OCI-LY7 (cell line): Measurements from ENCODE around the gene BCAN. TPM values are rescaled to one million over a fixed set of nuclear protein-coding genes. Genes with fewer than 3 reads are reported as not detected.

Source experiments
- BruUV-seq: library from RNA; stranded (reverse); fragments of 400-500 nt; replicated peaks from 2 replicates; lab custom pipeline; 2021; lab: Mats Ljungman, UMichigan
- CTCF ChIA-PET: fragments of 300-600 bp; sonication (Branson Sonifier 250); formaldehyde crosslinking; loops from one replicate; lab custom pipeline; 2022; ENCODE audit warnings: antibody characterized with exemption; ENCODE audit not compliant: unreplicated experiment; lab: Charles Lee
- POLR2A ChIA-PET: fragments of 300-600 bp; sonication (Branson Sonifier 250); formaldehyde crosslinking; loops from one replicate; lab custom pipeline; 2022; ENCODE audit warnings: antibody characterized with exemption; lab: Charles Lee
- DNase-seq: peaks from one replicate; pipeline ENCODE4 v3.0.0-alpha.2; 2015; ENCODE audit warnings: low spot score
- H2AFZ ChIP-seq: fragments of 200-600 bp; sonication (generic), shearing (Covaris generic); 2 replicates; pipeline ENCODE4 v1.6.1; 2014; ENCODE audit warnings: mild to moderate bottlenecking, antibody characterized with exemption, low read length, moderate library complexity
- H3K27ac ChIP-seq: fragments of 200-600 bp; sonication (generic); 2 replicates; pipeline ENCODE4 v1.5.1; 2014; ENCODE audit warnings: mixed run types, low read depth, mild to moderate bottlenecking, moderate library complexity, low read length, inconsistent platforms; ENCODE audit not compliant: poor library complexity, severe bottlenecking
- H3K36me3 ChIP-seq: fragments of 200-600 bp; sonication (generic); 2 replicates; pipeline ENCODE4 v1.6.1; 2014; ENCODE audit warnings: mild to moderate bottlenecking, antibody characterized with exemption, low read length, moderate library complexity, mixed read lengths; ENCODE audit not compliant: insufficient read depth
- H3K4me1 ChIP-seq: fragments of 200-600 bp; sonication (generic); 2 replicates; pipeline ENCODE4 v1.5.1; 2014; ENCODE audit warnings: mild to moderate bottlenecking, low read length; ENCODE audit not compliant: insufficient read depth, poor library complexity, severe bottlenecking
- H3K4me2 ChIP-seq: fragments of 200-600 bp; sonication (generic); 2 replicates; pipeline ENCODE4 v1.6.1; 2014; ENCODE audit warnings: mild to moderate bottlenecking, low read length
- H3K4me3 ChIP-seq: fragments of 200-600 bp; sonication (generic); 2 replicates; pipeline ENCODE4 v1.5.1; 2014; ENCODE audit warnings: mild to moderate bottlenecking, low read depth, low read length; ENCODE audit not compliant: poor library complexity, severe bottlenecking
- H3K79me2 ChIP-seq: fragments of 200-600 bp; sonication (generic); 2 replicates; pipeline ENCODE4 v1.6.1; 2016; ENCODE audit warnings: low read depth, mild to moderate bottlenecking, low read length, moderate library complexity, mixed read lengths; ENCODE audit not compliant: insufficient read depth
- H3K9me2 ChIP-seq: fragments of 200-600 bp; sonication (generic); 2 replicates; pipeline ENCODE4 v1.6.1; 2016; ENCODE audit warnings: mild to moderate bottlenecking, low read length, mixed read lengths; ENCODE audit not compliant: insufficient read depth
- H3K9me3 ChIP-seq: fragments of 200-600 bp; sonication (generic); 2 replicates; pipeline ENCODE4 v1.6.1; 2014; ENCODE audit warnings: mild to moderate bottlenecking, mixed run types, low read length, mixed read lengths
- H4K20me1 ChIP-seq: fragments of 200-600 bp; sonication (generic); 2 replicates; pipeline ENCODE4 v1.6.1; 2014; ENCODE audit warnings: mild to moderate bottlenecking, antibody characterized with exemption, low read length, moderate library complexity, mixed read lengths; ENCODE audit not compliant: insufficient read depth
- CTCF ChIP-seq: fragments of 200-600 bp; sonication (generic); conservative IDR thresholded peaks from 2 replicates; pipeline ENCODE4 v1.5.1; 2014; ENCODE audit warnings: mild to moderate bottlenecking, antibody characterized with exemption, low read length, moderate library complexity, mixed read lengths
- EZH2phosphoT487 ChIP-seq: fragments of 200-600 bp; sonication (generic); IDR thresholded peaks from 2 replicates; pipeline ENCODE4 v1.6.1; 2018; ENCODE audit warnings: low read depth, borderline replicate concordance, mild to moderate bottlenecking, mixed run types, antibody characterized with exemption, low read length, moderate library complexity, mixed read lengths
- intact Hi-C: fragments of 100-400 bp; cut with micrococcal nuclease; formaldehyde crosslinking; loops from one replicate; pipeline ENCODE4 v1.10.0; 2022; ENCODE audit not compliant: unreplicated experiment
- total RNA-seq, 2 experiments: library from RNA; depleted of rRNA in 1 of 2; stranded (reverse); fragments of >200 nt in 1 of 2; shearing (Covaris generic) in 1 of 2; gene quantifications; 2 replicates each; pipeline ENCODE4 v1.2.3, GENCODE V29; 2014 to 2022

BCAN gene
- total RNA-seq, 2 experiments from 2014 or later, result not detected

- H3K9me3 ChIP-seq, result no peaks in the 10 kb centered on the region
- H2AFZ ChIP-seq, result no peak overlapping the region
- H3K9me2 ChIP-seq, result no peaks in the 10 kb centered on the region
- H3K36me3 ChIP-seq, result no peaks in the 10 kb centered on the region
- ChIA-PET POLR2A (no interaction called here), CTCF (no interaction called here)
- TF ChIP-seq EZH2phosphoT487 (no peak), CTCF (no peak)
- intact Hi-C loops, result no loop called here
- BruUV-seq, result no TSS peak
- no peaks in the 10 kb centered on the region for H3K79me2 ChIP-seq
- no peak overlapping the region for H3K4me2 ChIP-seq
- H3K4me3 ChIP-seq, result no peak overlapping the region
- H3K27ac ChIP-seq, result no peak overlapping the region
- peaks cover 11% of the 10 kb centered on the region for H3K4me1 ChIP-seq
- no peak for DNase-seq
- no peaks in the 10 kb centered on the region for H4K20me1 ChIP-seq
Measured at GRCh38 chr1:156697481-156697880, 55.6 kb downstream of the BCAN start.

- no peaks in the 10 kb centered on the region for H3K4me1 ChIP-seq
- H4K20me1 ChIP-seq, result no peaks in the 10 kb centered on the region
- no TSS peak for BruUV-seq
- no peak for DNase-seq
- H2AFZ ChIP-seq, result no peak overlapping the region
- intact Hi-C loops, result no loop called here
- H3K27ac ChIP-seq, result no peak overlapping the region
- no peaks in the 10 kb centered on the region for H3K36me3 ChIP-seq
- H3K79me2 ChIP-seq, result no peaks in the 10 kb centered on the region
- TF ChIP-seq EZH2phosphoT487 (no peak), CTCF (no peak)
- no peak overlapping the region for H3K4me3 ChIP-seq
- no peaks in the 10 kb centered on the region for H3K9me2 ChIP-seq
- CTCF ChIA-PET, result interaction anchor here (2.3 kb wide), 1 partner anchor 10 kb away, joined by 6 read pairs; no protein-coding TSS in a partner anchor
- H3K4me2 ChIP-seq, result no peak overlapping the region
- no peaks in the 10 kb centered on the region for H3K9me3 ChIP-seq
- POLR2A ChIA-PET, result no interaction called here
Measured at GRCh38 chr1:156698995-156699394, 57.1 kb downstream of the BCAN start.

- intact Hi-C loops, result no loop called here
- peaks cover 8% of the 10 kb centered on the region for H3K4me1 ChIP-seq
Measured at GRCh38 chr1:156700736-156701531, 59.0 kb downstream of the BCAN start.

More at GRCh38 chr1:156700736-156701531, 59.0 kb downstream of the BCAN start:
- Histone ChIP-seq H3K9me3 (no peaks in the 10 kb centered on the region), H3K4me2 (no peak overlapping the region), H4K20me1 (no peaks in the 10 kb centered on the region), H3K4me3 (no peak overlapping the region), H3K79me2 (no peaks in the 10 kb centered on the region), H3K27ac (no peak overlapping the region), H3K9me2 (no peaks in the 10 kb centered on the region), H2AFZ (no peak overlapping the region), H3K36me3 (no peaks in the 10 kb centered on the region)
- no peak for DNase-seq
- ChIA-PET POLR2A (interaction anchor here (0.9 kb wide), 2 partner anchors 13 to 52 kb away, joined by 4 to 5 read pairs; no protein-coding TSS in a partner anchor), CTCF (interaction anchor here (2.3 kb wide), 1 partner anchor 12 kb away, joined by 6 read pairs; no protein-coding TSS in a partner anchor)
- BruUV-seq, result no TSS peak
- TF ChIP-seq CTCF (no peak), EZH2phosphoT487 (no peak)
